ENCODE measurements around the gene RPL15.

The RPL15 gene

DNA sequence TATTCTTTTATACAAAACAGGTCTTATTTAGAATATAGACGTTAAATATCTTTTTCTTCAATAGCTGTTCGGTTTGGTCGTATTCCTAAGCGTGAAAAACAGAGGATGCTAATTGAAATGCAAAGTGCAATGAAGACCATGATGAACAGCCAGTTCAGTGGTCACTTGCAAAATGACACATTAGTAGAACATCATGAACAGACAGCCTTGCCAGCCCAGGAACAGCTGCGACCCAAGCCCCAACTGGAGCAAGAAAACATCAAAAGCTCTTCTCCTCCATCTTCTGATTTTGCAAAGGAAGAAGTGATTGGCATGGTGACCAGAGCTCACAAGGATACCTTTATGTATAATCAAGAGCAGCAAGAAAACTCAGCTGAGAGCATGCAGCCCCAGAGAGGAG lies 45.0 kb downstream of the RPL15 start:
- no peak for DNase-seq (ENCODE audit: low read depth in 1 of 2, low spot score in 1 of 2)
- TF ChIP-seq JUND (IDR thresholded peaks at IDR 0.05; ENCODE audit: low read depth), result no peak
- in situ Hi-C loops (cut with HindIII; ENCODE audit: low pct_unique_long_range_greater_than_20kb, low sequenced_read_pairs), result no loop called here

- no peak for DNase-seq (ENCODE audit: low read depth in 1 of 2, low spot score in 1 of 2)
- TF ChIP-seq JUND (IDR thresholded peaks at IDR 0.05; ENCODE audit: low read depth), result no peak
- in situ Hi-C loops (cut with HindIII; ENCODE audit: low pct_unique_long_range_greater_than_20kb, low sequenced_read_pairs), result no loop called here
Observed at GRCh38 chr3:23964537-23965235, 47.8 kb downstream of the RPL15 start.

DNA sequence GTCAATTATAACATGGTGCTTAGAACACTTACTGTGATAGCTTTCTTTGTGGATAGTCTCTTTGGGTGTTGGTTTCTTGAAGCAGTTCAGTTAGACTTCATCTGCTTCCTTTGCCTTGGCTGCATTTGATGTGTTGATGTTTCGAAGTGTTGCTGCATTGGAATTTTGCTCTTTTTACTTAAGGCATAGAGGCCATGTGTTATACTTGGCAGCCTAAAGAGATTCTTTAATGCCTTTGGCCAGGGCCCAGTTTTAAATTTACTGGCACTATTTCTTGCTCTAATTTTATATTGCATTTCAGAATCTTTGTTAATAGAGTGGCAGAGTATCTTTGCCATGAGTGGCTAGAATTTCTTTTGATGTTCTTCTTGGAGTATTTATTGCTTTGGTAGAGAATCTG lies 49.4 kb downstream of the RPL15 start:
- no peak for TF ChIP-seq JUND (IDR thresholded peaks at IDR 0.05; ENCODE audit: low read depth)
- in situ Hi-C loops (cut with HindIII; ENCODE audit: low pct_unique_long_range_greater_than_20kb, low sequenced_read_pairs), result no loop called here

DNA sequence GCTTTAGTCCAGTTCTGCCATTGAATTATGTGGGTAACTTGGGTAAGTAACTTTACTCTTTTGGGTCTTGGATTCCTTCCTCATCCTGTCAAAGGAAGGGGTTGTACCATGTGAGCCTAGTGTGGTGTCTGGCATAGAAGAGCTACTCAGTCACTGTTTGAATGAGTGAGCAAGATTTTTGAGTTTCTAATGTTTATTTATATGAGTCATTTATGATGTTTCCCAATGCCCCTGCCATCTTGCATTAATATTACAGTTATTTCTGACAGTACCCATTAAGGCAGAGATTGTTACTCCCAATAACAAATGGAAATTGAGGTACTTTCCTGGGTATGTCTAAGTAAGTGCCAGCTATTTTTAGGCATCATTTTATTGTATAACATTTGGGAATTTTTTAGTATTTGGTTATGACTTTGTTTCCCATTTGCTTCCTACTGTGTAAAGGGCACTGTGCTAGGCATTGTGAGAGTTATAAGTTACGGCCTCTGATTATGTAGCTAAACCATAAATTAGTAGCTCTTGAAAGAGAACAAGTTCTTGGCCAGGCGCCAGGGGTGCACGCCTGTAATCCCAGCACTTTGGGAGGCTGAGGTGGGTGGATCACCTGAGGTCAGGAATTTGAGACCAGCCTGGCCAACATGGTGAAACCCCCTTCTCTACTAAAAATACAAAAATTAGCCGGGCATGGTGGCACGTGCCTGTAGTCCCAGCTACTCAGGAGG lies 51.7 kb downstream of the RPL15 start:
- in situ Hi-C loops (cut with HindIII; ENCODE audit: low pct_unique_long_range_greater_than_20kb, low sequenced_read_pairs), result no loop called here
- TF ChIP-seq JUND (IDR thresholded peaks at IDR 0.05; ENCODE audit: low read depth), result no peak
- DNase-seq (ENCODE audit: low read depth in 1 of 2, low spot score in 1 of 2), result no peak

More for the DNA sequence above, 49.4 kb downstream of the RPL15 start:
- DNase-seq (ENCODE audit: low read depth in 1 of 2, low spot score in 1 of 2), result no peak

GRCh38 chr3:23969393-23969792 lies 52.5 kb downstream of the RPL15 start:
- in situ Hi-C loops (cut with HindIII; ENCODE audit: low pct_unique_long_range_greater_than_20kb, low sequenced_read_pairs), result no loop called here
- TF ChIP-seq JUND (IDR thresholded peaks at IDR 0.05; ENCODE audit: low read depth), result no peak
- DNase-seq (ENCODE audit: low read depth in 1 of 2, low spot score in 1 of 2), result no peak
